Ishikawa (cell line): ENCODE measurements around the gene KLRK1.

ENCODE experiments used
- CEBPB ChIP-seq: IDR thresholded peaks from 2 replicates; pipeline ENCODE4 v1.6.1; 2012
- CREB1 ChIP-seq: IDR thresholded peaks from 2 replicates; pipeline ENCODE4 v1.6.1; 2012; ENCODE audit warnings: low read depth
- EGR1 ChIP-seq: IDR thresholded peaks from 2 replicates; pipeline ENCODE4 v1.6.1; 2012
- EP300 ChIP-seq: IDR thresholded peaks from 2 replicates; pipeline ENCODE4 v1.6.1; 2012; ENCODE audit warnings: borderline replicate concordance
- FOXM1 ChIP-seq: IDR thresholded peaks from 2 replicates; pipeline ENCODE4 v1.6.1; 2012; ENCODE audit warnings: low read depth, borderline replicate concordance
- NFIC ChIP-seq: IDR thresholded peaks from 2 replicates; pipeline ENCODE4 v1.6.1; 2012
- RAD21 ChIP-seq: IDR thresholded peaks from 2 replicates; pipeline ENCODE4 v1.6.1; 2012; ENCODE audit warnings: low read depth
- REST ChIP-seq: IDR thresholded peaks from 2 replicates; pipeline ENCODE4 v1.6.1; 2012; ENCODE audit warnings: low read depth, mild to moderate bottlenecking
- TAF1 ChIP-seq: IDR thresholded peaks from 2 replicates; pipeline ENCODE4 v1.6.1; 2012; ENCODE audit warnings: low read depth, mild to moderate bottlenecking
- TCF12 ChIP-seq: IDR thresholded peaks from 2 replicates; pipeline ENCODE4 v1.6.1; 2012; ENCODE audit warnings: low read depth
- TEAD4 ChIP-seq: IDR thresholded peaks from 2 replicates; pipeline ENCODE4 v1.6.1; 2012
- USF1 ChIP-seq: IDR thresholded peaks from 2 replicates; pipeline ENCODE4 v1.6.1; 2012
- YY1 ChIP-seq: IDR thresholded peaks from 2 replicates; pipeline ENCODE4 v1.6.1; 2012; ENCODE audit warnings: low read depth
- ZBTB7A ChIP-seq: IDR thresholded peaks from 2 replicates; pipeline ENCODE4 v1.6.1; 2012; ENCODE audit warnings: low read depth
- TF ChIP-seq, protein P1 (sequence below): IDR thresholded peaks from 2 replicates; pipeline ENCODE4 v1.6.1; 2012

The KLRK1 gene

DNA sequence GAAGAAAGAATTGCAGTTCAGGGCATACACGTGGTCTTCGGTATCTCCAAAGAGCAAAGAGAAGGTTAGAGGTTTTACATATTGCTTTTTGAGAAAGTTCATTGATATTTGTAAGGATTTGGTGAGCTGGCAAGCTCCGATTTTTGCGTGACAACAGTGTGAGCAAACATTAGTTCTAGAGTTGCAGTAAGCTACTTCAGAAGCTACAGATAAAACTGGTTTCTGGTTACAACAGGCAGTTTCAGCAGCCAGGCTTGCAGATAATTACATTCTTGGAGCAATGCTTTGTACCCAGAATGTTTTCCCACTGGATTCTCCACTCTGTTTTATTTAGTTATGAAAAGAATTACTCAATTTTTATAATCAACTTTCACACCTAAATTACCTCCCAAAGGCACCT, 28.2 kb downstream of the KLRK1 start:
- TF ChIP-seq ZBTB7A (no peak), TCF12 (no peak), YY1 (no peak), EP300 (no peak), RAD21 (no peak), CEBPB (no peak), NFIC (no peak), USF1 (no peak), EGR1 (no peak), CREB1 (no peak), TEAD4 (no peak), REST (no peak), TAF1 (no peak), FOXM1 (no peak)
- TF ChIP-seq, protein P1, sequence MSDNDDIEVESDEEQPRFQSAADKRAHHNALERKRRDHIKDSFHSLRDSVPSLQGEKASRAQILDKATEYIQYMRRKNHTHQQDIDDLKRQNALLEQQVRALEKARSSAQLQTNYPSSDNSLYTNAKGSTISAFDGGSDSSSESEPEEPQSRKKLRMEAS = no peak

- TF ChIP-seq YY1 = peak; percentile 76
- no peak for TF ChIP-seq TCF12
- no peak for TF ChIP-seq NFIC
These were observed 28.8 kb downstream of the KLRK1 start for GRCh38 chr12:10361084-10361483.

DNA sequence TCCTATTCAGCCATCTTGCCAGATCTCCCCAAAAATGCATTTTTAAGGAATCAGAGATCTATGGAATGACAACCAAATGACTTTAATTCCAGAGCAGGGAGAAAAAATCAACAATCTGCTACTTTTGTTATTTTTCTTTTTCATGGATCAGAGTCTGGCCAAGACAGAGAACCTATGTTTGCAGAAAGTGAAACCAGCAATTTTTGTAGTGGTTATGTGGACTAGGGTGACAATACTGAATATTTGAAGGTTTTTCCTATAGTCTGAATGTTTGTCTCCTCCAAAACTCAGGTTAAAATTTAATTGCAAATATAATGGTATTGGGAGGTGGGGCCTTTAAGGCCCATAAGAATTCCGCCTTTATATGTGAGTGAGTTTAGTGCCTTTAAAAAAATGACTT, 30.9 kb downstream of the KLRK1 start:
- TF ChIP-seq, protein P1 = no peak
- TF ChIP-seq CREB1 (no peak), NFIC (no peak), TEAD4 (no peak), EGR1 (no peak)

- TF ChIP-seq EGR1 (no peak), TAF1 (no peak), YY1 (no peak), ZBTB7A (no peak), REST (no peak), NFIC (no peak), CREB1 (no peak), RAD21 (no peak), CEBPB (no peak), EP300 (no peak), USF1 (no peak), TEAD4 (no peak), TCF12 (no peak), FOXM1 (no peak)
- TF ChIP-seq, protein P1 = no peak
These were observed 31.7 kb downstream of the KLRK1 start for GRCh38 chr12:10358131-10358530.

DNA sequence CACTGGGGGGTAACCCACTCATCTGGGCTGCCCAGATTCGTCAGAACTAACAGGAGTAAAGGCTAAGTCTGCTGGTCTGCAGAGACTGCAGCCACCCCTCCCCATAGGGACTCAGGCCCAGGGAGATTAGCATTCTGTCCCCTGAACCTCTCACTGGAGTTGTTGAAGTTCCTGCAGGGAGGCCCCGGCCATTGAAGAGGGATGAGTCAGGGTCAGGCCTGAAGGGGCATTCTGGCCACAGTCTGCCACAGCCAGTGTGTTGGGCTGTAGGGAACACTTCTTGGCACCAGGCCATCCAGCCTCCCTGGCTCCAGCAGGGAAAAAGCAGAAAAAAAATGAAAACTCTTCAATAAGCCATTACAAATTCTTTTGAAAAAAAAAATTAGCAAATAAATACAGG, 35.3 kb downstream of the KLRK1 start:
- TF ChIP-seq YY1 (no peak), CREB1 (no peak), CEBPB (no peak), NFIC (peak; percentile 75)

- TF ChIP-seq NFIC = no peak
- no peak for TF ChIP-seq ZBTB7A
- TF ChIP-seq TEAD4 = no peak
- no peak for TF ChIP-seq RAD21
- TF ChIP-seq FOXM1 = no peak
- TF ChIP-seq CREB1 = no peak
- no peak for TF ChIP-seq USF1
- no peak for TF ChIP-seq TCF12
- no peak for TF ChIP-seq YY1
- no peak for TF ChIP-seq TAF1
- TF ChIP-seq, protein P1 = no peak
- TF ChIP-seq REST = no peak
- TF ChIP-seq CEBPB = no peak
- no peak for TF ChIP-seq EGR1
- TF ChIP-seq EP300 = no peak
These were observed 35.8 kb downstream of the KLRK1 start for GRCh38 chr12:10354071-10354470.
